ENCODE data around the gene ABCG5. TPM values are rescaled to one million over a fixed set of nuclear protein-coding genes. Genes with fewer than 3 reads are reported as not detected.

Gene ABCG5
- total RNA-seq, 3 donors from 2014 or later (not counting 1 experiment from before 2014, with no cell fraction given): not detected

DNA sequence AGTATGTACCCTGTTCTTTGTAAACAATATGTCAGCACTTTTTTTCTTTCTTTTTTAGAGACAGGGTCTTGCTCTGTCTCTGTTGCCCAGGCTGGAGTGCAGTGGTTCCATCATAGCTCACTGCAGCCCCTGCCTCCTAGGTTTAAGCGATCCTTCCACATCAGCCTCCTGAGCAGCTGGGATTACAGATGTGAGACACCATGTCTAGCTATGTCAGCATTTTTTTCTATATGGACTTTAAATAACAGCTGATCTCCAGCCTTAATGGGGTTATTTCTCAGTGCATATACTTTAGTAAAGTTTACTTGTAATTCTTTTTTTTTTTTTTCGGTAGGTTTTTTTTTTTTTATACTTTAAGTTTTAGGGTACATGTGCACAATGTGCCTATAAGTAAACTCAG is 26.6 kb downstream of the ABCG5 start:
- no peak overlapping the region for H3K27ac Mint-ChIP-seq
- Histone ChIP-seq H3K27ac (ENCODE audit: low read length) (no peak overlapping the region), H3K36me3 (ENCODE audit: control insufficient read depth, insufficient read depth, low read length) (no peaks in the 10 kb centered on the region), H3K27me3 (ENCODE audit: control insufficient read depth, insufficient read depth, low read length) (no peaks in the 10 kb centered on the region), H3K4me3 (ENCODE audit: low read length) (no peak overlapping the region), H3K4me1 (ENCODE audit: control insufficient read depth, insufficient read depth, low read length) (no peaks in the 10 kb centered on the region), H3K9me3 (ENCODE audit: control insufficient read depth, insufficient read depth, low read length) (no peaks in the 10 kb centered on the region)
- no peak for DNase-seq
- no peaks in the 10 kb centered on the region for H3K36me3 Mint-ChIP-seq
- H3K4me1 Mint-ChIP-seq: no peaks in the 10 kb centered on the region
- no peak overlapping the region for H3K4me3 Mint-ChIP-seq
- TF ChIP-seq, protein P1, sequence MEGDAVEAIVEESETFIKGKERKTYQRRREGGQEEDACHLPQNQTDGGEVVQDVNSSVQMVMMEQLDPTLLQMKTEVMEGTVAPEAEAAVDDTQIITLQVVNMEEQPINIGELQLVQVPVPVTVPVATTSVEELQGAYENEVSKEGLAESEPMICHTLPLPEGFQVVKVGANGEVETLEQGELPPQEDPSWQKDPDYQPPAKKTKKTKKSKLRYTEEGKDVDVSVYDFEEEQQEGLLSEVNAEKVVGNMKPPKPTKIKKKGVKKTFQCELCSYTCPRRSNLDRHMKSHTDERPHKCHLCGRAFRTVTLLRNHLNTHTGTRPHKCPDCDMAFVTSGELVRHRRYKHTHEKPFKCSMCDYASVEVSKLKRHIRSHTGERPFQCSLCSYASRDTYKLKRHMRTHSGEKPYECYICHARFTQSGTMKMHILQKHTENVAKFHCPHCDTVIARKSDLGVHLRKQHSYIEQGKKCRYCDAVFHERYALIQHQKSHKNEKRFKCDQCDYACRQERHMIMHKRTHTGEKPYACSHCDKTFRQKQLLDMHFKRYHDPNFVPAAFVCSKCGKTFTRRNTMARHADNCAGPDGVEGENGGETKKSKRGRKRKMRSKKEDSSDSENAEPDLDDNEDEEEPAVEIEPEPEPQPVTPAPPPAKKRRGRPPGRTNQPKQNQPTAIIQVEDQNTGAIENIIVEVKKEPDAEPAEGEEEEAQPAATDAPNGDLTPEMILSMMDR (IDR thresholded peaks at IDR 0.05): no peak
- 100% methylated on average over 1 of the region's 2 CpGs for WGBS (ENCODE audit: insufficient coverage)
- H3K9me3 Mint-ChIP-seq: no peaks in the 10 kb centered on the region
- no peak for ATAC-seq
- intact Hi-C loops (cut with micrococcal nuclease): no loop called here
- peaks cover 0 to 7% of the 10 kb centered on the region in 2 donors for H3K27me3 Mint-ChIP-seq (ENCODE audit: low read depth in 2 of 2)

DNA sequence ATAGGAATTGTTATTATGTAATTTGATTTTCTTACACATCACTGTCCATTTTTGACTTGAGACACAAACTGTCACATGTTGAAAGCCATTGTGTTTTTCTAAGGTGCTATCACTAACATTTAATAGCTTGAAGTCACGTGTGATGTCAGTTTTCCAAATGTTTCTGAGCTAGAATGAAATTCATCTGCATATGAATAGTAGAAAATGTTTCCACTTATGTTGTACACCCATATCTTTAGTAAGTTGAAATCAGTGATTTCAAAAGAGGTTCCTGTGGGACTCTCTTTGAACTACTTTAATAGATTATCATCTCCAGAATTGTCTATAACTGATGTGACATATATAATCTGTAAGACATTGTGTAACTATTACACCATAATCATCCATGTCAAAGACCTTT is 27.8 kb downstream of the ABCG5 start:
- Mint-ChIP-seq H3K36me3 (no peaks in the 10 kb centered on the region), H3K9me3 (no peaks in the 10 kb centered on the region), H3K4me3 (no peak overlapping the region), H3K27ac (no peak overlapping the region), H3K27me3 (ENCODE audit: low read depth in 2 of 2) (peaks cover 0 to 7% of the 10 kb centered on the region in 2 donors), H3K4me1 (no peaks in the 10 kb centered on the region)
- Histone ChIP-seq H3K4me3 (ENCODE audit: low read length) (no peak overlapping the region), H3K4me1 (ENCODE audit: control insufficient read depth, insufficient read depth, low read length) (no peaks in the 10 kb centered on the region), H3K36me3 (ENCODE audit: control insufficient read depth, insufficient read depth, low read length) (no peaks in the 10 kb centered on the region), H3K27ac (ENCODE audit: low read length) (no peak overlapping the region), H3K9me3 (ENCODE audit: control insufficient read depth, insufficient read depth, low read length) (no peaks in the 10 kb centered on the region), H3K27me3 (ENCODE audit: control insufficient read depth, insufficient read depth, low read length) (no peaks in the 10 kb centered on the region)
- intact Hi-C loops (cut with micrococcal nuclease): no loop called here
- ATAC-seq (no peak), DNase-seq (no peak)
- TF ChIP-seq, protein P1 (IDR thresholded peaks at IDR 0.05): no peak
- WGBS (ENCODE audit: insufficient coverage): 83% methylated on average over 1 of the region's 1 CpG

DNA sequence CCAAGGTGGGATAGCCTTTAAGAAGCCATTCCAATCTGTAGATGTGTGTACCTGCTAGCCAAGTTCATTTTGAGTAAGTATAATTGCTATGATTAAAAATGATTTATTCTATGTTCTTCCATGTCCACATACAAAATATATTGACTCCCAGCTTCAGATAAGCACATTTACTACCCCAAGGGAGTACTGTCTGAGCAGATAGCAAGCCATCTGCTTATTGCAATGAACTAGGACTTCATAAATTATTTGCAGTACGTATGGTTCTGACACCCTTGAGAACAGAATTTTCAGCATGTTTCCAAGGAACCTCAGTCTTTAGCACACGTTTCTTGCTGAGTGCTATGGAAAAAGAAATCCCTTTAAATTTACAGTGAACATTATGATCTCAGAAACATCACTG is 28.2 kb downstream of the ABCG5 start:
- H3K4me3 ChIP-seq (ENCODE audit: low read length): no peak overlapping the region
- H3K36me3 ChIP-seq (ENCODE audit: control insufficient read depth, insufficient read depth, low read length): no peaks in the 10 kb centered on the region
- H3K9me3 ChIP-seq (ENCODE audit: control insufficient read depth, insufficient read depth, low read length): no peaks in the 10 kb centered on the region
- H3K27me3 ChIP-seq (ENCODE audit: control insufficient read depth, insufficient read depth, low read length): no peaks in the 10 kb centered on the region
- DNase-seq: no peak
- no peak overlapping the region for H3K4me3 Mint-ChIP-seq
- ATAC-seq: no peak
- no peaks in the 10 kb centered on the region for H3K4me1 Mint-ChIP-seq
- H3K4me1 ChIP-seq (ENCODE audit: control insufficient read depth, insufficient read depth, low read length): no peaks in the 10 kb centered on the region
- intact Hi-C loops (cut with micrococcal nuclease): no loop called here
- H3K27ac Mint-ChIP-seq: no peak overlapping the region
- peaks cover 0 to 7% of the 10 kb centered on the region in 2 donors for H3K27me3 Mint-ChIP-seq (ENCODE audit: low read depth in 2 of 2)
- TF ChIP-seq, protein P1 (IDR thresholded peaks at IDR 0.05): no peak
- H3K36me3 Mint-ChIP-seq: no peaks in the 10 kb centered on the region
- no peak overlapping the region for H3K27ac ChIP-seq (ENCODE audit: low read length)
- 60% methylated on average over 2 of the region's 2 CpGs for WGBS (ENCODE audit: insufficient coverage)
- no peaks in the 10 kb centered on the region for H3K9me3 Mint-ChIP-seq

DNA sequence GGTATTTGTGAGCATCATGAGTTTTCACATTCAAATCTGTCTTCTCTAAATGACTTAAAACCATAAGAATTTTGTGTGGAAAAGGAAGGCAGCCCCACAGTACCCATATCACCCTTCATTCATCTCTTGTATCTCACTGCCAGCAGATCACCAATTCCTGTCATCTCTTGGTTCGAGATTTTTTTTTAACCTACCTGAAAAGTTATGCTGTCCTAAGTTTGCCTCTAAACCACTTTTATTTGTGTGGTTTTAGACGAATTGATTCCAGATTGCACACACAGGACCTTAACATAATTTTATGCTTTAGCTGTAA is 32.0 kb downstream of the ABCG5 start:
- 86% methylated on average over 1 of the region's 2 CpGs for WGBS (ENCODE audit: insufficient coverage)
- no peak overlapping the region for H3K4me3 Mint-ChIP-seq
- no peak overlapping the region for H3K27ac Mint-ChIP-seq
- H3K36me3 Mint-ChIP-seq: no peaks in the 10 kb centered on the region
- Histone ChIP-seq H3K36me3 (ENCODE audit: control insufficient read depth, insufficient read depth, low read length) (no peaks in the 10 kb centered on the region), H3K27ac (ENCODE audit: low read length) (no peak overlapping the region), H3K4me3 (ENCODE audit: low read length) (no peak overlapping the region), H3K9me3 (ENCODE audit: control insufficient read depth, insufficient read depth, low read length) (no peaks in the 10 kb centered on the region), H3K4me1 (ENCODE audit: control insufficient read depth, insufficient read depth, low read length) (no peaks in the 10 kb centered on the region), H3K27me3 (ENCODE audit: control insufficient read depth, insufficient read depth, low read length) (no peaks in the 10 kb centered on the region)
- no peaks in the 10 kb centered on the region for H3K4me1 Mint-ChIP-seq
- TF ChIP-seq, protein P1 (IDR thresholded peaks at IDR 0.05): no peak
- H3K9me3 Mint-ChIP-seq: no peaks in the 10 kb centered on the region
- peaks cover 0 to 5% of the 10 kb centered on the region in 2 donors for H3K27me3 Mint-ChIP-seq (ENCODE audit: low read depth in 2 of 2)
- intact Hi-C loops (cut with micrococcal nuclease): no loop called here
- ATAC-seq (no peak), DNase-seq (no peak)
